Neutrophil (primary cell): ENCODE measurements around the gene TNRC6C.

Source experiments
- H3K27ac ChIP-seq: fragments of 200-600 bp; sonication (generic); 2 replicates; pipeline ENCODE4 v1.5.1; 2016; ENCODE audit warnings: mild to moderate bottlenecking, moderate library complexity
- H3K27me3 ChIP-seq: fragments of 200-600 bp; sonication (generic); 2 replicates; pipeline ENCODE4 v1.6.0; 2016; ENCODE audit warnings: mild to moderate bottlenecking
- H3K36me3 ChIP-seq: fragments of 200-600 bp; sonication (generic); 2 replicates; pipeline ENCODE4 v1.5.1; 2017
- H3K4me1 ChIP-seq, 2 experiments: fragments of 200-600 bp in 1 of 2; sonication (generic) in 1 of 2; 1 replicate in 1 of 2; 2 replicates in 1 of 2; pipeline versions ENCODE4 v1.5.1 to v1.6.1; 2013 to 2016; ENCODE audit warnings: low read depth in 1 of 2, low read length in 1 of 2, mild to moderate bottlenecking in 1 of 2, moderate library complexity in 1 of 2; ENCODE audit not compliant: control insufficient read depth in 1 of 2, insufficient read depth in 1 of 2
- H3K4me3 ChIP-seq, 2 experiments: fragments of 200-600 bp in 1 of 2; sonication (generic) in 1 of 2; 1 replicate in 1 of 2; 2 replicates in 1 of 2; pipeline ENCODE4 v1.5.1; 2013 to 2016; ENCODE audit warnings: low read depth in 1 of 2, low read length in 1 of 2, mild to moderate bottlenecking in 1 of 2, moderate library complexity in 1 of 2
- H3K9me3 ChIP-seq: fragments of 200-600 bp; sonication (generic); 2 replicates; pipeline ENCODE4 v1.5.1; 2016
- TF ChIP-seq, protein P1 (sequence below): fragments of 200-600 bp; sonication (generic); IDR thresholded peaks from 2 replicates; pipeline ENCODE4 v1.5.1; 2016; ENCODE audit warnings: antibody characterized with exemption

Gene TNRC6C

DNA sequence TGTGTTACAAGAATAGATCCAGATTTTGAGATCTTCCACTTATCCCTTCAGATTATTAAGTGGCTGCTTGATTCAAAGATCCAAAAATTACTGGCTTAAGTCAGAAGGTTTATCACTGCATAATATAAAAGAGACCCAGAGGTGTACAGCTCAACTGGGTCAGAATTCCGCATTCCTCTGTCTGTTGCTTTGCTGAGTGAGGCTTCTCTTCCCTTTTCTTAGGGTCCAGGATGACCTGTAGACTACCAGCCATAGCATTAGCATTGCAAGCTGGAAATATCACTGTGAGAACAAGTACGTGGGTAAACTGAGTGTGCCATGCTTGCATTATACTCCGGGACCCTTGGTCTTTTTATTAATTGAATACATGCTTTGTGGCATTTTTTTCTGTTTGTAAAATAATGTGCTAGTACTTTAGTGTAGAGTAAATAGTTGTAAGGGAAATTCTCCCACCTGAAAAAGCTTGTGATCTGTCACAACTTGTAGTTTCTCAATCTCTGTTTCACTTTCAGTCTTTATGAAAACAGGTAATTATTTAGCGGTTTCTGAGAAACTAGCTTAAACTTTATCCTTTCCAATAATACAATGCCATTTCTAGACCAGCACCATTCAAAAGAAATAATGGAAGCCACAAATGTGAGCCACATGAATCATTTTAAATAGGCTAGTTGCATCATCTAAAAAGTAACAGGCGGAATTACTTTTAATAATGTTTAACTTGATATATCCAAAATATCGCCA is 61.6 kb downstream of the TNRC6C start:
- Histone ChIP-seq H3K27me3 (no peaks in the 10 kb centered on the region), H3K9me3 (no peaks in the 10 kb centered on the region), H3K4me1 (peaks cover 13 to 26% of the 10 kb centered on the region in 2 experiments), H3K36me3 (peaks cover 9% of the 10 kb centered on the region), H3K27ac (peak overlapping the region; percentile 16), H3K4me3 (no peak overlapping the region)
- TF ChIP-seq, protein P1, sequence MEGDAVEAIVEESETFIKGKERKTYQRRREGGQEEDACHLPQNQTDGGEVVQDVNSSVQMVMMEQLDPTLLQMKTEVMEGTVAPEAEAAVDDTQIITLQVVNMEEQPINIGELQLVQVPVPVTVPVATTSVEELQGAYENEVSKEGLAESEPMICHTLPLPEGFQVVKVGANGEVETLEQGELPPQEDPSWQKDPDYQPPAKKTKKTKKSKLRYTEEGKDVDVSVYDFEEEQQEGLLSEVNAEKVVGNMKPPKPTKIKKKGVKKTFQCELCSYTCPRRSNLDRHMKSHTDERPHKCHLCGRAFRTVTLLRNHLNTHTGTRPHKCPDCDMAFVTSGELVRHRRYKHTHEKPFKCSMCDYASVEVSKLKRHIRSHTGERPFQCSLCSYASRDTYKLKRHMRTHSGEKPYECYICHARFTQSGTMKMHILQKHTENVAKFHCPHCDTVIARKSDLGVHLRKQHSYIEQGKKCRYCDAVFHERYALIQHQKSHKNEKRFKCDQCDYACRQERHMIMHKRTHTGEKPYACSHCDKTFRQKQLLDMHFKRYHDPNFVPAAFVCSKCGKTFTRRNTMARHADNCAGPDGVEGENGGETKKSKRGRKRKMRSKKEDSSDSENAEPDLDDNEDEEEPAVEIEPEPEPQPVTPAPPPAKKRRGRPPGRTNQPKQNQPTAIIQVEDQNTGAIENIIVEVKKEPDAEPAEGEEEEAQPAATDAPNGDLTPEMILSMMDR = no peak

DNA sequence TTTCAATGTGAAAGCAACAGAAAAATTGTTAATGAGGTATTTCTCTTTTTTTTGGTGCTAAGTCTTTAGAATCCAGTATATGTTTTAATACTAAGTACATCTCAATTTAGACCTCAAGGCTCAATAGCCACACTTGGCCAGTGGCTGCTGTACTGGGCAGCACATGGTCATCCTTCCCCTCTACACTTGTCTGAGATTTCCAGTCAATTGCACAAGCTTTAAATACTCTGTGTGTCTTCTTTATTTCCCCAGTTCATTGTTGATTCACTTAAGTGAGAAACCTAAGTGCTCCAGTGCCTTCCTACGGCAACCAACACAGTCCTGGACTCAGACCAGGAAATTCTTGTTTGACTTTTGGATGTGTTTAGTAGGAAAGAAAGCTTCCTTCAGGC is 62.2 kb downstream of the TNRC6C start:
- Histone ChIP-seq H3K27me3 (no peaks in the 10 kb centered on the region), H3K36me3 (peaks cover 9% of the 10 kb centered on the region), H3K4me1 (peaks cover 13 to 27% of the 10 kb centered on the region in 2 experiments), H3K9me3 (no peaks in the 10 kb centered on the region), H3K27ac (peak overlapping the region; percentile 2), H3K4me3 (no peak overlapping the region)
- TF ChIP-seq, protein P1 = no peak

DNA sequence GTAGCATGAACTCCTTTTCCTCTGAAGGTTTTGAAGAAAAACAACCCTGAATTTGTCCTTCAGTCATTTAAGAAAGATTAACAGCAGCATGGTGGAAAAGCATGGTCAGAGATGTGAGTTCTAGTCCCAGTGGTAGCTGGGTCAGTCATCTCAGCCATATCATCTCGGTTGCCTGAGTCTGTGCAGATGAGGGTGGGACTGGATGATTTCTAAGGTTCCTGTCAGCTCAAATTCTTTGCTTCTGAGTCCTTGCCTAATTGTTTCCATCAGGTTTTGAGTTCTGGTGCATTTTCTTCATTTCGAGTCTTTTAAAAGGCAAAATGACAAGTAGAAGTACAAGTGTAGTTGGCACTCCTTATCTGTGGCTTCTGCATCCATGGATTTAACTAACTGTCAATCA is 63.9 kb downstream of the TNRC6C start:
- Histone ChIP-seq H3K4me3 (no peak overlapping the region), H3K27me3 (no peaks in the 10 kb centered on the region), H3K4me1 (peaks cover 27 to 42% of the 10 kb centered on the region in 2 experiments), H3K27ac (no peak overlapping the region), H3K36me3 (peaks cover 6% of the 10 kb centered on the region), H3K9me3 (no peaks in the 10 kb centered on the region)
- TF ChIP-seq, protein P1 = no peak

DNA sequence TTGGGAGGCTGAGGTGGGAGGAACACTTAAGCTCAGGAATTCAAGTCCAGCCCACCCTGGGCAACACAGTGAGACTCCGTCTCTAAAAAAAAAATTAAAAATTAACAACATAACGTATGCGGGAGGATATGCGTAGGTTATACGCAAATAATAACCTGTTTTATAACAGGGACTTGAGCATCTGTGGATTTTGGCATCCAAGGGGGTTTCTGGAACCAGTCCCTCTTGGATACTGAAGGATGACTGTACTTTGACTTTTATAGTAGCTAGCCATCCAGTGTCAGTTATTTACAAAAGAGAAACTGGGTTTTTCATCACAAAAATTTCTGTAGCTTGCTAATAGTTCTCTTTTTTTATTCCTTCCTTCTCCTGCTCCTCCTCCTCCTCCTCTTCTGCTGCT is 64.5 kb downstream of the TNRC6C start:
- Histone ChIP-seq H3K4me3 (no peak overlapping the region), H3K36me3 (peaks cover 6% of the 10 kb centered on the region), H3K27ac (no peak overlapping the region), H3K4me1 (peaks cover 28 to 42% of the 10 kb centered on the region in 2 experiments), H3K27me3 (no peaks in the 10 kb centered on the region), H3K9me3 (no peaks in the 10 kb centered on the region)
- TF ChIP-seq, protein P1 = no peak

DNA sequence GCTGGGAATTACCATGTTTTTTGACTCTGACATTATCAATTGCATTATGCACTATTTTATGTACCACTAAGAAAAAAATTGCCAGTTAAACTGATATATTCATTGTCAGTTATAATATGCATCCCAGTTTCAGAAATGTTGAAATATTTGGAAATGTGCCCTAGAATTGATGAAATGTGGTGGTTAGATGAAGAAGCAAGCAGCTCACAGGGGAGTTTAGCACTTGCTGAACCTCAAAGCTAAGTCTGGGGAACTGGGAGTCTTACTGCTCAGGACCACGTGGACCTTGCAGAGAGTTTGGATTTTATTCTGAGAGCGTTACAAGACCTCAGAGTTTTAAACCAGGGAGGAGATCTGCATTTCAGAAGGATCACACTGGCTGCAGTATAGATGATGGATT is 67.9 kb downstream of the TNRC6C start:
- Histone ChIP-seq H3K4me1 (peaks cover 15 to 31% of the 10 kb centered on the region in 2 experiments), H3K27me3 (no peaks in the 10 kb centered on the region), H3K36me3 (peaks cover 6% of the 10 kb centered on the region), H3K4me3 (no peak overlapping the region), H3K9me3 (no peaks in the 10 kb centered on the region), H3K27ac (no peak overlapping the region)
- TF ChIP-seq, protein P1 = no peak
